ENCODE measurements around the gene GALNT7. TPM values are rescaled to one million over a fixed set of nuclear protein-coding genes. Genes with fewer than 3 reads are reported as not detected.

The GALNT7 gene
- total and polyA plus RNA-seq, 2 of the 13 experiments (the other 11 are each of a cell fraction or from before 2014, with no cell fraction given): 0.08 to 0.13 TPM

DNA sequence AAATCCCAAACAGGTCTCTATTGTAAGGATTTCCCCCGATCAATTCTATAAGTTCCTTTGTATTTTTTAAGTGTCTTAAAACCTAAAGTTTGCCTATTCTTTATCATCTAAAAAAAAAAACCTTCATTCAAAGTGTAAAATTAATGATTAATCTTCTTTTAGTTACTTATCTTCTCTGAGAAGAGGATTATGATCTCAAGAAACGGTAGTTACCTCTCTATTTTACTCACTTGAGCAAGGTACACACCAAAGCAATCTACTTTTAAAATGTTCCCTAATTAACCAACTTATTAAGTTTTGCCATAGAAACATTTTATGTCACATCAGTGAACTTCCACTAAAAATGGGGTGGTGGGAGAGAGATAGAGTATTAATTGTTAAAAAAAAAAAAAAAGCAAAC lies 15.2 kb upstream of the GALNT7 start:
- Histone ChIP-seq H3K4me1 (ENCODE audit: insufficient read depth, low read length) (no peaks in the 10 kb centered on the region), H4K20me1 (ENCODE audit: insufficient read depth, low read length) (no peaks in the 10 kb centered on the region), H3K4me2 (ENCODE audit: low read depth, low read length) (no peak overlapping the region), H3K9ac (ENCODE audit: insufficient read depth, low read depth, low read length) (no peak overlapping the region), H2AFZ (ENCODE audit: low read length) (no peak overlapping the region), H3K9me3 (ENCODE audit: low read length) (no peaks in the 10 kb centered on the region), H3K27ac (ENCODE audit: extremely low read length, insufficient read depth, low read length) (no peak overlapping the region), H3K36me3 (replicated peaks in 1 of 2; ENCODE audit: control insufficient read depth in 1 of 2, insufficient read depth in 2 of 2, low read length in 2 of 2) (no peaks in the 10 kb centered on the region), H3K79me2 (ENCODE audit: insufficient read depth, low read length) (no peaks in the 10 kb centered on the region), H3K4me3 (replicated peaks in 1 of 3; ENCODE audit: insufficient read depth in 1 of 3, low read depth in 2 of 3, low read length in 3 of 3) (no peak overlapping the region), H3K27me3 (ENCODE audit: control insufficient read depth in 1 of 2, insufficient read depth in 2 of 2, low read length in 2 of 2) (no peaks in the 10 kb centered on the region; a peak in 1 of 5 replicates)
- ChIA-PET POLR2A (no interaction called here), CTCF (ENCODE audit: low intra/inter-chr PET ratio, low total read pairs) (no interaction called here)
- TF ChIP-seq, protein P1, sequence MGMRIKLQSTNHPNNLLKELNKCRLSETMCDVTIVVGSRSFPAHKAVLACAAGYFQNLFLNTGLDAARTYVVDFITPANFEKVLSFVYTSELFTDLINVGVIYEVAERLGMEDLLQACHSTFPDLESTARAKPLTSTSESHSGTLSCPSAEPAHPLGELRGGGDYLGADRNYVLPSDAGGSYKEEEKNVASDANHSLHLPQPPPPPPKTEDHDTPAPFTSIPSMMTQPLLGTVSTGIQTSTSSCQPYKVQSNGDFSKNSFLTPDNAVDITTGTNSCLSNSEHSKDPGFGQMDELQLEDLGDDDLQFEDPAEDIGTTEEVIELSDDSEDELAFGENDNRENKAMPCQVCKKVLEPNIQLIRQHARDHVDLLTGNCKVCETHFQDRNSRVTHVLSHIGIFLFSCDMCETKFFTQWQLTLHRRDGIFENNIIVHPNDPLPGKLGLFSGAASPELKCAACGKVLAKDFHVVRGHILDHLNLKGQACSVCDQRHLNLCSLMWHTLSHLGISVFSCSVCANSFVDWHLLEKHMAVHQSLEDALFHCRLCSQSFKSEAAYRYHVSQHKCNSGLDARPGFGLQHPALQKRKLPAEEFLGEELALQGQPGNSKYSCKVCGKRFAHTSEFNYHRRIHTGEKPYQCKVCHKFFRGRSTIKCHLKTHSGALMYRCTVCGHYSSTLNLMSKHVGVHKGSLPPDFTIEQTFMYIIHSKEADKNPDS (CRISPR knock-in tag; IDR thresholded peaks at IDR 0.05): no peak
- TF ChIP-seq ZNF577 (CRISPR knock-in tag; IDR thresholded peaks at IDR 0.05; ENCODE audit: borderline replicate concordance, low read depth): no peak
- no peak for TF ChIP-seq ELF1 (CRISPR knock-in tag; IDR thresholded peaks at IDR 0.05)
- TF ChIP-seq, protein P2, sequence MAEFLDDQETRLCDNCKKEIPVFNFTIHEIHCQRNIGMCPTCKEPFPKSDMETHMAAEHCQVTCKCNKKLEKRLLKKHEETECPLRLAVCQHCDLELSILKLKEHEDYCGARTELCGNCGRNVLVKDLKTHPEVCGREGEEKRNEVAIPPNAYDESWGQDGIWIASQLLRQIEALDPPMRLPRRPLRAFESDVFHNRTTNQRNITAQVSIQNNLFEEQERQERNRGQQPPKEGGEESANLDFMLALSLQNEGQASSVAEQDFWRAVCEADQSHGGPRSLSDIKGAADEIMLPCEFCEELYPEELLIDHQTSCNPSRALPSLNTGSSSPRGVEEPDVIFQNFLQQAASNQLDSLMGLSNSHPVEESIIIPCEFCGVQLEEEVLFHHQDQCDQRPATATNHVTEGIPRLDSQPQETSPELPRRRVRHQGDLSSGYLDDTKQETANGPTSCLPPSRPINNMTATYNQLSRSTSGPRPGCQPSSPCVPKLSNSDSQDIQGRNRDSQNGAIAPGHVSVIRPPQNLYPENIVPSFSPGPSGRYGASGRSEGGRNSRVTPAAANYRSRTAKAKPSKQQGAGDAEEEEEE (CRISPR knock-in tag; IDR thresholded peaks at IDR 0.05; ENCODE audit: borderline replicate concordance): no peak
- no peak for TF ChIP-seq ZFY (CRISPR knock-in tag; IDR thresholded peaks at IDR 0.05)
- TF ChIP-seq MATR3 (CRISPR knock-in tag; IDR thresholded peaks at IDR 0.05): no peak
- BruUV-seq (replicated peaks): no TSS peak
- no peak for ATAC-seq
- in situ Hi-C loops (cut with HindIII; ENCODE audit: extremely low pct_ligation_motif_present, low pct_unique_long_range_greater_than_20kb) (no loop called here), intact Hi-C loops (cut with micrococcal nuclease; ENCODE audit: unreplicated experiment) (no loop called here)
- no peak for DNase-seq (ENCODE audit: low spot score)
- FAIRE-seq: no peak
- WGBS (ENCODE audit: low lambda C conversion rate): 1% methylated on average over 2 of the region's 2 CpGs

Measured in HepG2 (cell line).